ENCODE results near the gene BLVRA.
"Not testable (repeated sequence)": the region's sequence is repeated elsewhere in the genome, so short reads cannot be mapped to it uniquely, and the experiment has no call there.

Gene BLVRA

GRCh38 chr7:43784585-43785087, 26.2 kb downstream of the BLVRA start:
- peak; percentile 24 for ATAC-seq (ENCODE audit: low read depth)
- H3K4me3 Mint-ChIP-seq, H3K27me3 Mint-ChIP-seq: not testable (repeated sequence)

DNA sequence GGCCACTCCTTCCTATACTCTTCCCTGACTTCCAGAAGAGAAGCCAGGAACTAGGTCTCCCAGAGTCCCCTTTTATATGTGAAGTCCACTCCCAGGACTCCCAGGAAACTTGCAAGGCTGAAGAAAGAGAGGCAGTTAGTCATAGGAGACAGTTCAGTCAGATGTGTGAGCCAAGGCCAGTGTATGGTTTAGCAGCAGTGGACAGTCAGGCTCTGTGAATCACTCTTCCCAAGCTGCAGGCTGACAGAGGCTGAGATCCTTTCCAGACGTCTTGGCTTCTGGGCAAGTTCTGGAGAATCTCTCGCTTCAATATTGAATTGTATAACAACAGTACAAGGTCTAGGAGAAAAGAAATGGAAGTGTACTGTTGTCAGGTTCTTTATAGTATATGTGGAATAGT, 26.9 kb downstream of the BLVRA start:
- Mint-ChIP-seq H3K27ac (no peak overlapping the region), H3K4me1 (no peaks in the 10 kb centered on the region), H3K9me3 (no peaks in the 10 kb centered on the region), H3K4me3 (no peak overlapping the region), H3K27me3 (no peaks in the 10 kb centered on the region), H3K36me3 (peaks cover 24% of the 10 kb centered on the region)
- DNase-seq (ENCODE audit: low spot score in 2 of 2) (no peak), ATAC-seq (ENCODE audit: low read depth) (no peak)

More at GRCh38 chr7:43784585-43785087, 26.2 kb downstream of the BLVRA start:
- H3K27ac Mint-ChIP-seq; H3K4me1 Mint-ChIP-seq; DNase-seq (ENCODE audit: low spot score in 2 of 2); H3K9me3 Mint-ChIP-seq: not testable (repeated sequence)
- peaks cover 25% of the 10 kb centered on the region for H3K36me3 Mint-ChIP-seq

- H3K27ac Mint-ChIP-seq = no peak overlapping the region
- DNase-seq (ENCODE audit: low spot score in 2 of 2) (no peak), ATAC-seq (ENCODE audit: low read depth) (no peak)
- H3K4me3 Mint-ChIP-seq = no peak overlapping the region
- H3K4me1 Mint-ChIP-seq = no peaks in the 10 kb centered on the region
- peaks cover 18% of the 10 kb centered on the region for H3K36me3 Mint-ChIP-seq
- H3K27me3 Mint-ChIP-seq = no peaks in the 10 kb centered on the region
- H3K9me3 Mint-ChIP-seq = no peaks in the 10 kb centered on the region
Observed at GRCh38 chr7:43787771-43788170, 29.3 kb downstream of the BLVRA start.

GRCh38 chr7:43790006-43790405, 31.5 kb downstream of the BLVRA start:
- H3K27ac Mint-ChIP-seq = no peak overlapping the region
- no peak for DNase-seq (ENCODE audit: low spot score in 2 of 2)
- peaks cover 17% of the 10 kb centered on the region for H3K36me3 Mint-ChIP-seq
- H3K27me3 Mint-ChIP-seq = no peaks in the 10 kb centered on the region
- no peak overlapping the region for H3K4me3 Mint-ChIP-seq
- no peak for ATAC-seq (ENCODE audit: low read depth)
- H3K4me1 Mint-ChIP-seq = no peaks in the 10 kb centered on the region
- H3K9me3 Mint-ChIP-seq = no peaks in the 10 kb centered on the region

- Mint-ChIP-seq H3K4me1 (no peaks in the 10 kb centered on the region), H3K27me3 (no peaks in the 10 kb centered on the region), H3K9me3 (no peaks in the 10 kb centered on the region), H3K4me3 (no peak overlapping the region), H3K27ac (no peak overlapping the region), H3K36me3 (peaks cover 20% of the 10 kb centered on the region)
- DNase-seq (ENCODE audit: low spot score in 2 of 2) (no peak), ATAC-seq (ENCODE audit: low read depth) (no peak)
Observed at GRCh38 chr7:43790834-43791233, 32.4 kb downstream of the BLVRA start.

DNA sequence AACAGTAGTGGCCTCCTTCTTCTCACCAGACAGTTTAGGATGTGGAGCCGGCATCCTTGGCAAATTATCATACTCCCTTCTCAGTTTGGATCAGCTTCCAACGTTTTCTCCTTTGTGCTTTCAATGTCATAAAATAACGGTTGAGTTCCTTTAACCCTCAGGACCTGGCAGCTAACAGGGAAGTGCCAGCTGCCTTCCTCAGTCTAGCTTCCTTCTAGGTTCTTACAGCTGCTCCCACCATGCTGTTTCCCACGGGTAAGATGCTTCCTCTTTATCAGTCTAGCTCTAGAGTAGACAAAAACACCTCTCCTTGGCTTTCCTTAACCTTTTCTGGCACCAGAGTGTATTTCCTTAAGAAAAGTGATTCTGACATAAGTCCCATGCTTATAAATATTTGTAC, 33.2 kb downstream of the BLVRA start:
- Mint-ChIP-seq H3K4me3 (no peak overlapping the region), H3K4me1 (no peaks in the 10 kb centered on the region), H3K36me3 (peaks cover 20% of the 10 kb centered on the region), H3K9me3 (no peaks in the 10 kb centered on the region), H3K27me3 (no peaks in the 10 kb centered on the region), H3K27ac (peak overlapping the region; percentile 5)
- DNase-seq (ENCODE audit: low spot score in 2 of 2) (no peak), ATAC-seq (ENCODE audit: low read depth) (no peak)

DNA sequence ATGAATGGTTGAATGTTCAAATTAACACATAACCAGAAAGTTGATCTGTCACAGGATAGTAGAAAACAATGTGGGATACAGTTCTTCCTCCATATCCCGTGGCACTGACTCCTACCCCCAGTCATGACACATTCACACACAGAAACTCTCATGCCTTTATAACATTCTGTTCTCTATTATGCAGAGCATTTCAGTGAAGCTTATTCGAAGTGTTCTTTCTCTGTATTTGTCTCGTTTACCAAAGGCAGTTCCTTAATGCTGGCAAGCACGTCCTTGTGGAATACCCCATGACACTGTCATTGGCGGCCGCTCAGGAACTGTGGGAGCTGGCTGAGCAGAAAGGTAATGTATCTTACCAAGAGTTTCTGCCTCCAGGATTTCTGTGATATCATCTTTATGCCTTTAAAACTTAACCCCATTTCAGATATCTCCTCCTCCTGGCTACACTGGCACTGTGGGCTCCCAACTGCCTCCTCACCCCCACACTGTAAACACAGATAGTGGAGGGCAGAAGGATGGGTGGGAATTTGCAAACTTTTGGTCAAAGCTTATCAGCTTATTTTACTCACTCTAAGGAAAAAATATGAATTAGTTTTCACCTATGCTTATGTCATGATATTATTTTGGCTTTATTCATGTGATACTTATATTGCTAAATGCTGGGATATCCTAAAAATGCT, 34.1 kb downstream of the BLVRA start:
- H3K36me3 Mint-ChIP-seq = peaks cover 20% of the 10 kb centered on the region
- H3K27me3 Mint-ChIP-seq = no peaks in the 10 kb centered on the region
- no peak overlapping the region for H3K27ac Mint-ChIP-seq

DNA sequence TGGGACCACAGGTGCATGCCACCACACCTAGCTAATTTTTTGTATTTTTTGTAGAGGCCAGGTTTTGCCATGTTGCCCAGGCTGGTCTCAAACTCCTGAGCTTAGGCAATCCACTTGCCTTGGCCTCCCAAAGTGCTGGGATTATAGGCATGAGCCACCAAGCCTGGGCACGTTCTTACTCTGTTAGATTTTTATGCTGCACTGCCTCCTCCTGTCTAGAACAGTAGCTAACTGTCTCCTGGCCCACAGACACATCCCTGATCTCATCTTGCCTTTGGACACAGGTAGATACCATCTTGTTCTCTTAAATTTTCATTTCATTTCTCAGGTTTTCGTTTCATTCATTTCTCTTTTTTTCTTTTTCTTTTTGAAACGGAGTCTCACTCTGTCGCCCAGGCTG, 41.1 kb downstream of the BLVRA start:
- ATAC-seq (ENCODE audit: low read depth) = no peak
- Mint-ChIP-seq H3K4me3 (no peak overlapping the region), H3K36me3 (peaks cover 12% of the 10 kb centered on the region), H3K4me1 (no peaks in the 10 kb centered on the region), H3K27me3 (no peaks in the 10 kb centered on the region), H3K9me3 (no peaks in the 10 kb centered on the region), H3K27ac (no peak overlapping the region)
- no peak for DNase-seq (ENCODE audit: low spot score in 2 of 2)

More for the DNA sequence above, 34.1 kb downstream of the BLVRA start:
- Mint-ChIP-seq H3K4me1 (no peaks in the 10 kb centered on the region), H3K4me3 (no peak overlapping the region), H3K9me3 (no peaks in the 10 kb centered on the region)
- DNase-seq (ENCODE audit: low spot score in 2 of 2) = no peak
- no peak for ATAC-seq (ENCODE audit: low read depth)

DNA sequence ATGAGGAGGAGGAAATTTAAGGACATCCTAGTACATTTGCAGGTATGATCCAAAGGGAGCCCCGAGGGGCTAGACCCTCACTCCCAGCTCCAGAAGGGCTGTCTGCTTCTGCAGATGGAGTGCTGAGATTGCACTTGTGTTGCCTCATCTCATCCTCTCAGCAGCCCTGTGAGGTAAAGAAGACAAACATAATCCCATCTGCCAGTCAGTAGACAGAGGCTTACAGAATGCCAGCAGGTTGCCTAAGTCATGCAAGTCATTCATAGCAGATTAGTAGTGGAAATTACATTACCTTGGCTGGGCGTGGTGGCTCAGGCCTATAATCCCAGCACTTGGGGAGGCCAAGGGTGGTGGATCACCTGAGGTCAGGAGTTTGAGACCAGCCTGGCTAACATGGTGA, 45.4 kb downstream of the BLVRA start:
- Mint-ChIP-seq H3K9me3 (no peaks in the 10 kb centered on the region), H3K4me1 (no peaks in the 10 kb centered on the region), H3K36me3 (peaks cover 24% of the 10 kb centered on the region), H3K27ac (no peak overlapping the region), H3K27me3 (no peaks in the 10 kb centered on the region), H3K4me3 (no peak overlapping the region)
- ATAC-seq (ENCODE audit: low read depth) = no peak
- DNase-seq (ENCODE audit: low spot score in 2 of 2) = no peak

GRCh38 chr7:43808410-43808809, 49.9 kb downstream of the BLVRA start:
- no peak for DNase-seq (ENCODE audit: low spot score in 2 of 2)
- no peak overlapping the region for H3K27ac Mint-ChIP-seq
- H3K36me3 Mint-ChIP-seq = peaks cover 20% of the 10 kb centered on the region
- ATAC-seq (ENCODE audit: low read depth) = no peak
- H3K9me3 Mint-ChIP-seq = no peaks in the 10 kb centered on the region
- H3K27me3 Mint-ChIP-seq = peaks cover 4% of the 10 kb centered on the region
- H3K4me1 Mint-ChIP-seq = no peaks in the 10 kb centered on the region
- no peak overlapping the region for H3K4me3 Mint-ChIP-seq

DNA sequence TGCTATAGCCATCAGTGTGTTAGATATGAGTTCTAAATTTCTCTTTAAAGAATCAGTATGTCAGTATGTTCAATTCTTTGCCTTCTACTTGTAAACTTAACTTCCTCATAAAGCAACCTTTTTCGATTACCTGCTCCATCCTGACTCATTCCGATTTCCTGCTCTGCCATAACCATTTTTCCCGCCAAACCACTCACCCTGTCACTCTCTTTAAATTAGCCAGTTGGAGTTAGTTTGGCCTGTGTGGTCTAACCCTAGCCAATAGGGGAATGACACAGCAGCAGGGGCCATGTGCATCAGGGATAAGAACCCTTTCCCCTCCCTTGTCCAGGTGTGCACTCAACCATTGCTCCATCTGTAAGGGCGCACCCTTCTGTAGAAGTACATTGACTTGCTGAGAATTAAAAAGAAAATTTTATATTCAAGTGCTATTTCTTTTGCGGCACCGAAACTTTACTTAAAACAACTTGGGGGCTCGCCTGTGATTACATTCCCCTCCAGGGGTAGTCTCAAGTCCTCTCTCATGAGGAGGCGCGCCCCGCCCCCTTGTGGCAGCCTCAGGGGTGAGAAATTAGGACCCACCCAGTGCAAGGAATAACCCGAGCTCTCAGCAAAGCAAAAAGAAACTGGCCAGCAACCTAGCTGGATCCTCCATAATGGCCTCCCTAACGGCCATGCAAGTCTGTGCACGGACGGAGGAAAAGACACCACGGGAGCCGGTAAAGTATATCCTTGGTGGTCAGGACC, 51.9 kb downstream of the BLVRA start:
- not testable (repeated sequence) for H3K27ac Mint-ChIP-seq, H3K27me3 Mint-ChIP-seq, H3K4me3 Mint-ChIP-seq, H3K4me1 Mint-ChIP-seq, H3K9me3 Mint-ChIP-seq
- H3K36me3 Mint-ChIP-seq = peaks cover 11% of the 10 kb centered on the region
- ATAC-seq (ENCODE audit: low read depth) (peak; percentile 53), DNase-seq (ENCODE audit: low spot score in 2 of 2) (peak in 1 of 2 donors; percentile 13)

GRCh38 chr7:43815373-43815772, 56.9 kb downstream of the BLVRA start:
- no peak for DNase-seq (ENCODE audit: low spot score in 2 of 2)
- no peaks in the 10 kb centered on the region for H3K36me3 Mint-ChIP-seq
- H3K4me1 Mint-ChIP-seq = no peaks in the 10 kb centered on the region
- no peaks in the 10 kb centered on the region for H3K9me3 Mint-ChIP-seq
- ATAC-seq (ENCODE audit: low read depth) = no peak
- peaks cover 10% of the 10 kb centered on the region for H3K27me3 Mint-ChIP-seq
- H3K27ac Mint-ChIP-seq = no peak overlapping the region
- H3K4me3 Mint-ChIP-seq = no peak overlapping the region

DNA sequence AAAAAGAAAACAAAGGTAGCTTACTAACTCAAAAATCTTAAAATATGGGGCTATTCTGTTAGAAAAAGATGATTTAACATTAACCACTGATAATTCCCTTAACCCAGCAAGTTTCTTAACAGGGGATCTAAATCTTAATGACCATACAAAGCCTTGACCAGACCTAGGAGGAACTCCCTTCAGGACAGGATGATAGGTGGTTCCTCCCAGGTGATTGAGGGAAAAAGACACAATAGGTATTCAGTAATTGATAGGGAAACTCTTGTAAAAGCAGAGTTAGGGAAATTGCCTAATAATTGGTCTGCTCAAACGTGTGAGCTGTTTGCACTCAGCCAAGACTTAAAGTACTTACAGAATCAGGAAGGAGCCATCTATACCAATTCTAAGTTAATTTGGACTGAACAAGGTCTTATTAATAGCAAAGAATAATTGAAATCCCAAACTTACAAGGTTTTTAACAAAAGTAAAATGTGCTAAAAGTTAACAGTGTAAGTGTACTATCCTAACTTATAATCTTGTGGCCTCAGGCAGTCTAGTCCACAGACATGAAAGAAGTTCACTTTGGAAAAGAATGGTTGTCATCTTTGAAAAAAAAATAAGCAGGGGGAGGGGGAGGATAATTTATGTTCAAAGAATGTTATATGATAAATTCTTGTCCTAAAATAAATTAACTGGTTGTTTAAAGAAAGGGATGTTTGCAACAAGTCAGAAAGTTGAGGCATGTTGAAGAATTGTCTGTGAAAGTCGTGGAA, 57.7 kb downstream of the BLVRA start:
- not testable (repeated sequence) for H3K4me1 Mint-ChIP-seq; ATAC-seq (ENCODE audit: low read depth); H3K9me3 Mint-ChIP-seq; H3K4me3 Mint-ChIP-seq; H3K27ac Mint-ChIP-seq; DNase-seq (ENCODE audit: low spot score in 2 of 2); H3K36me3 Mint-ChIP-seq
- H3K27me3 Mint-ChIP-seq = peaks cover 10% of the 10 kb centered on the region

DNA sequence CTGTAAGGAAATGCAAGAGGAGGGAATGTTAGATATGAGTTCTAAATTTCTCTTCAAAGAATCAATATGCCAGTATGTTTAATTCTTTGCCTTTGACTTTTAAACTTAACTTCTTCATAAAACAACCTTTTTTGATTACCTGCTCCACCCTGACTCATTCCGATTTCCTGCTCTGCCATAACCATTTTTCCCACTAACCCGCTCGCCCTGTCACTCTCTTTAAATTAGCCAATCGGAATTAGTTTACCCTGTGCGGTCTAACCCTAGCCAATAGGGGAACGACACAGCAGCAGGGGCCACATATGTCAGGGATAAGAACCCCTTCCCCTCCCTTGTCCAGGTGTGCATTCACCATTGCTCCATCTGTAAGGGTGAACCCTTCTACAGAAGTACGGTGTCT, 64.9 kb downstream of the BLVRA start:
- not testable (repeated sequence) for H3K27me3 Mint-ChIP-seq; ATAC-seq (ENCODE audit: low read depth); H3K36me3 Mint-ChIP-seq; H3K4me1 Mint-ChIP-seq; H3K27ac Mint-ChIP-seq; H3K9me3 Mint-ChIP-seq; H3K4me3 Mint-ChIP-seq; DNase-seq (ENCODE audit: low spot score in 2 of 2)

Data from memory B cell (primary cell).